Activated CD8-positive, alpha-beta memory T cell treated with anti-CD3 and anti-CD28 coated beads for 4 hours (primary cell): Measurements from ENCODE around the gene RAMP1.

Source experiments
- DNase-seq, 2 donors: peaks; one replicate each; pipeline ENCODE4 v3.0.0-alpha.2; 2020; ENCODE audit warnings: low read depth in 2 of 2

The RAMP1 gene

GRCh38 chr2:237876951-237877491, 17.6 kb downstream of the RAMP1 start:
- DNase-seq: no peak

GRCh38 chr2:237877576-237878307, 18.3 kb downstream of the RAMP1 start:
- DNase-seq: no peak

- DNase-seq: no peak
These were observed 19.1 kb downstream of the RAMP1 start for GRCh38 chr2:237878321-237879057.

GRCh38 chr2:237879058-237879430, 19.6 kb downstream of the RAMP1 start:
- no peak for DNase-seq

GRCh38 chr2:237879991-237880560, 20.7 kb downstream of the RAMP1 start:
- DNase-seq: no peak

- no peak for DNase-seq
These were observed 23.4 kb downstream of the RAMP1 start for GRCh38 chr2:237882510-237883481.

- DNase-seq: no peak
These were observed 24.6 kb downstream of the RAMP1 start for GRCh38 chr2:237883951-237884446.

- no peak for DNase-seq
These were observed 25.3 kb downstream of the RAMP1 start for GRCh38 chr2:237884681-237885080.

- no peak for DNase-seq
These were observed 25.9 kb downstream of the RAMP1 start for GRCh38 chr2:237885111-237885930.

GRCh38 chr2:237885931-237886684, 26.7 kb downstream of the RAMP1 start:
- no peak for DNase-seq

- no peak for DNase-seq
These were observed 27.5 kb downstream of the RAMP1 start for GRCh38 chr2:237886685-237887481.

- no peak for DNase-seq
These were observed 29.0 kb downstream of the RAMP1 start for GRCh38 chr2:237888389-237888788.

- no peak for DNase-seq
These were observed 29.6 kb downstream of the RAMP1 start for GRCh38 chr2:237889016-237889415.

GRCh38 chr2:237889811-237890210, 30.4 kb downstream of the RAMP1 start:
- DNase-seq: no peak

- DNase-seq: no peak
These were observed 33.1 kb downstream of the RAMP1 start for GRCh38 chr2:237892478-237892877.

GRCh38 chr2:237892984-237893595, 33.7 kb downstream of the RAMP1 start:
- no peak for DNase-seq

GRCh38 chr2:237894396-237894979, 35.1 kb downstream of the RAMP1 start:
- DNase-seq: no peak

- DNase-seq: no peak
These were observed 35.6 kb downstream of the RAMP1 start for GRCh38 chr2:237894986-237895543.
